ENCODE measurements around the gene CTXND1. TPM values are rescaled to one million over a fixed set of nuclear protein-coding genes. Genes with fewer than 3 reads are reported as not detected.

Gene CTXND1
- total and polyA plus RNA-seq, 2 of the 4 experiments (the other 2 are of a cell fraction), result not detected

- ATAC-seq (ENCODE audit: low read depth), result no peak
- Histone ChIP-seq H2AFZ (replicated peaks; ENCODE audit: low read length, poor library complexity) (no peak overlapping the region), H2BK20ac (ENCODE audit: low read depth, low read length) (peak overlapping the region; percentile 9; the same call in 1 of the 2 replicates), H3K4me1 (ENCODE audit: control insufficient read depth, insufficient read depth, low read length) (peaks cover 26% of the 10 kb centered on the region), H3K23ac (ENCODE audit: low read depth, low read length) (no peak overlapping the region), H3K9me1 (ENCODE audit: insufficient read depth, low read length) (peaks cover 26% of the 10 kb centered on the region), H2AK9ac (replicated peaks; ENCODE audit: low read depth, low read length, poor library complexity) (no peak overlapping the region), H3K9ac (ENCODE audit: low read depth, low read length) (no peak overlapping the region), H3K79me1 (ENCODE audit: low read depth in 1 of 2, low read length in 2 of 2) (peaks cover 0 to 19% of the 10 kb centered on the region in 2 experiments; a peak in 2 of 4 replicates), H4K5ac (ENCODE audit: low read depth, low read length) (peak overlapping the region; percentile 5), H3K4ac (ENCODE audit: low read depth, low read length) (peak overlapping the region; percentile 94), H3K4me2 (ENCODE audit: low read depth, low read length) (no peak overlapping the region; the same call in 1 of the 2 replicates), H3K27me3 (ENCODE audit: control insufficient read depth, insufficient read depth, low read length) (no peaks in the 10 kb centered on the region), H2BK5ac (ENCODE audit: low read depth, low read length, poor library complexity, severe bottlenecking) (peak overlapping the region; percentile 2), H2BK120ac (ENCODE audit: low read depth, low read length) (peak overlapping the region; percentile 95), H2AK5ac (ENCODE audit: low read depth, low read length) (peak overlapping the region; percentile 95; the same call in 1 of the 2 replicates), H4K20me1 (ENCODE audit: insufficient read depth, low read length) (no peaks in the 10 kb centered on the region), H3K27ac (ENCODE audit: insufficient read depth, low read length) (peak overlapping the region; percentile 35; the same call in 1 of the 2 replicates), H4K8ac (ENCODE audit: low read depth in 2 of 2, low read length in 2 of 2) (peak overlapping the region; percentile 14 to 82; a peak in 2 of 4 replicates), H3K18ac (ENCODE audit: low read depth, low read length) (peak overlapping the region; percentile 67), H3K14ac (replicated peaks; ENCODE audit: low read depth, low read length) (no peak overlapping the region; the same call in 1 of the 2 replicates), H2BK15ac (ENCODE audit: low read depth, low read length) (0 out of 3 replicates have a peak overlapping the region, but pooled peaks have one; percentile 73), H4K91ac (ENCODE audit: insufficient read depth, low read depth, low read length) (no peak overlapping the region), H3K56ac (ENCODE audit: extremely low read depth, insufficient read depth, low read length) (no peak overlapping the region), H3K4me3 (ENCODE audit: insufficient read depth, low read depth, low read length) (no peak overlapping the region), H3K36me3 (ENCODE audit: control insufficient read depth, insufficient read depth, low read length) (peaks cover 13% of the 10 kb centered on the region), H3K9me3 (ENCODE audit: control insufficient read depth, insufficient read depth, low read length) (no peaks in the 10 kb centered on the region)
- POLR2A ChIA-PET (ENCODE audit: unreplicated experiment), result no interaction called here
- DNase-seq, result no peak
- dilution Hi-C loops (cut with HindIII; ENCODE audit: low sequenced_read_pairs, unreplicated experiment) (no loop called here), in situ Hi-C loops (cut with MboI; ENCODE audit: low sequenced_read_pairs) (no loop called here), intact Hi-C loops (cut with micrococcal nuclease) (no loop called here)
- CTCF ChIA-PET, result interaction anchor here (0.6 to 2.4 kb wide), 3 partner anchors 12 to 245 kb away, joined by 5 to 11 read pairs (median 9); no protein-coding TSS in a partner anchor
- TF ChIP-seq POLR2A (IDR thresholded peaks at IDR 0.05; ENCODE audit: low read depth, low read length) (no peak), FOS (IDR thresholded peaks at IDR 0.05; ENCODE audit: low read depth, low read length) (no peak)
- WGBS, 2 experiments (ENCODE audit: extremely low coverage in 2 of 2, insufficient read length in 1 of 2), result 83% methylated on average over 2 of the region's 6 CpGs; no CpG with 5 or more reads in 1 of the 2 experiments
- BruUV-seq (replicated peaks), result no TSS peak
These were observed 90.5 kb downstream of the CTXND1 start for GRCh38 chr15:80161468-80162016.

All from IMR-90 (cell line).